Prostate gland (tissue), 2 donors: ENCODE measurements around the gene SCN5A. TPM values are rescaled to one million over a fixed set of nuclear protein-coding genes. Genes with fewer than 3 reads are reported as not detected.

ENCODE experiments used
- DNase-seq: peaks from one replicate; pipeline ENCODE4 v3.0.0-alpha.2; 2019; ENCODE audit warnings: low spot score
- H3K27ac ChIP-seq, 2 donors: fragments of 200-600 bp; sonication (generic); 2 replicates each; pipeline ENCODE4 v1.5.1; 2017 to 2019
- H3K27me3 ChIP-seq: fragments of 200-600 bp; sonication (generic); replicated peaks from 2 replicates; pipeline ENCODE4 v1.5.1; 2019; ENCODE audit not compliant: insufficient read depth
- H3K36me3 ChIP-seq, 2 donors: fragments of 200-600 bp; sonication (generic); 1 replicate in 1 of 2; 2 replicates in 1 of 2; pipeline versions ENCODE4 v1.5.1 to v1.8.1; 2017 to 2019
- H3K4me1 ChIP-seq: fragments of 200-600 bp; sonication (generic); replicated peaks from 2 replicates; pipeline ENCODE4 v1.5.1; 2019
- H3K4me3 ChIP-seq, 2 donors: fragments of 200-600 bp; sonication (generic); 2 replicates each; pipeline ENCODE4 v1.5.1; 2017 to 2019
- H3K9me3 ChIP-seq: fragments of 200-600 bp; sonication (generic); 2 replicates; pipeline ENCODE4 v1.5.1; 2017
- CTCF ChIP-seq, 4 experiments: fragments of 200-600 bp in 2 of 4; fragments of 450-650 bp in 2 of 4; sonication (generic) in 2 of 4; IDR thresholded peaks; 1 replicate in 3 of 4; 2 replicates in 1 of 4; pipeline ENCODE4 v1.5.1; 2016 to 2019; ENCODE audit warnings: antibody characterized with exemption in 4 of 4, mild to moderate bottlenecking in 2 of 4, moderate library complexity in 2 of 4
- POLR2A ChIP-seq: fragments of 450-650 bp; IDR thresholded peaks from one replicate; pipeline ENCODE4 v1.6.1; 2016; ENCODE audit warnings: antibody characterized with exemption, mild to moderate bottlenecking
- POLR2AphosphoS5 ChIP-seq: sonication (generic); formaldehyde crosslinking; IDR thresholded peaks from one replicate; pipeline ENCODE4 v1.6.1; 2017; ENCODE audit warnings: antibody characterized with exemption
- WGBS: methylation state at CpG from one replicate; pipeline ENCODE4 v1.1.5; 2018; 5-methylcytosine and 5-hydroxymethylcytosine counted together
- intact Hi-C: fragments of 100-400 bp; cut with DNase I; formaldehyde crosslinking; loops from one replicate; pipeline ENCODE4 v1.14.2; 2022
- total RNA-seq, 2 donors: library from RNA; depleted of rRNA; stranded (reverse); fragments of >200 nt; gene quantifications; one replicate each; pipeline ENCODE4 v1.1.0, GENCODE V29; 2016

Gene SCN5A
- total RNA-seq, 2 donors from 2014 or later, result 0.23 to 1.5 TPM

GRCh38 chr3:38580450-38581382 lies 68.8 kb downstream of the SCN5A start:
- 71% methylated on average over 21 of the region's 21 CpGs for WGBS
- Histone ChIP-seq H3K36me3 (no peaks in the 10 kb centered on the region), H3K4me3 (no peak overlapping the region), H3K4me1 (no peaks in the 10 kb centered on the region), H3K9me3 (no peaks in the 10 kb centered on the region), H3K27me3 (no peaks in the 10 kb centered on the region), H3K27ac (no peak overlapping the region)
- TF ChIP-seq CTCF (IDR thresholded peaks at IDR 0.05) (no peak), POLR2AphosphoS5 (no peak)
- intact Hi-C loops, result no loop called here
- no peak for DNase-seq

- H3K4me3 ChIP-seq, result no peak overlapping the region
- DNase-seq, result no peak
- H3K36me3 ChIP-seq, result no peaks in the 10 kb centered on the region
- 95% methylated on average over 13 of the region's 14 CpGs for WGBS
- no peaks in the 10 kb centered on the region for H3K4me1 ChIP-seq
- TF ChIP-seq POLR2AphosphoS5 (no peak), CTCF (IDR thresholded peaks at IDR 0.05) (no peak)
- H3K27ac ChIP-seq, result no peak overlapping the region
- H3K9me3 ChIP-seq, result no peaks in the 10 kb centered on the region
- no peaks in the 10 kb centered on the region for H3K27me3 ChIP-seq
- intact Hi-C loops, result no loop called here
Observed at GRCh38 chr3:38579551-38580449, 69.7 kb downstream of the SCN5A start.

- 51% methylated on average over 8 of the region's 12 CpGs for WGBS
- TF ChIP-seq POLR2A (no peak), CTCF (IDR thresholded peaks at IDR 0.05) (no peak), POLR2AphosphoS5 (no peak)
- H3K9me3 ChIP-seq, result no peaks in the 10 kb centered on the region
Observed at GRCh38 chr3:38579141-38579540, 70.3 kb downstream of the SCN5A start.

GRCh38 chr3:38578551-38578950 lies 70.9 kb downstream of the SCN5A start:
- no peak for DNase-seq
- WGBS, result 88% methylated on average over 9 of the region's 9 CpGs
- no peaks in the 10 kb centered on the region for H3K9me3 ChIP-seq
- intact Hi-C loops, result no loop called here
- TF ChIP-seq POLR2AphosphoS5 (no peak), POLR2A (no peak), CTCF (IDR thresholded peaks at IDR 0.05) (no peak)
- no peaks in the 10 kb centered on the region for H3K36me3 ChIP-seq
- H3K27ac ChIP-seq, result no peak overlapping the region
- H3K4me1 ChIP-seq, result no peaks in the 10 kb centered on the region
- H3K27me3 ChIP-seq, result no peaks in the 10 kb centered on the region
- no peak overlapping the region for H3K4me3 ChIP-seq

More at GRCh38 chr3:38579141-38579540, 70.3 kb downstream of the SCN5A start:
- intact Hi-C loops, result no loop called here
- Histone ChIP-seq H3K27me3 (no peaks in the 10 kb centered on the region), H3K36me3 (no peaks in the 10 kb centered on the region), H3K27ac (no peak overlapping the region), H3K4me3 (no peak overlapping the region), H3K4me1 (no peaks in the 10 kb centered on the region)
- DNase-seq, result no peak
